ENCODE measurements around the gene PCIF1.
A peak's percentile ranks its signal among the peaks of the same experiment; 100 is the strongest.

The PCIF1 gene

GRCh38 chr20:45946149-45946970 lies 11.9 kb downstream of the PCIF1 start:
- peak overlapping the region; percentile 42 for H3K4me3 ChIP-seq (ENCODE audit: low read depth, low read length)
- TF ChIP-seq CTCF (IDR thresholded peaks at IDR 0.05; ENCODE audit: low read depth, low read length) (no peak), MYC (IDR thresholded peaks at IDR 0.05; ENCODE audit: low read depth, low read length) (peak; percentile 99), POLR2A (IDR thresholded peaks at IDR 0.05; ENCODE audit: extremely low read depth, insufficient read length) (peak; percentile 7)
- TF ChIP-seq, protein P1, sequence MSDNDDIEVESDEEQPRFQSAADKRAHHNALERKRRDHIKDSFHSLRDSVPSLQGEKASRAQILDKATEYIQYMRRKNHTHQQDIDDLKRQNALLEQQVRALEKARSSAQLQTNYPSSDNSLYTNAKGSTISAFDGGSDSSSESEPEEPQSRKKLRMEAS (IDR thresholded peaks at IDR 0.05; ENCODE audit: low read depth, low read length) = peak; percentile 100
- peak; percentile 96 for DNase-seq (ENCODE audit: low read depth)

GRCh38 chr20:45947110-45947866 lies 12.8 kb downstream of the PCIF1 start:
- no peak for TF ChIP-seq POLR2A (IDR thresholded peaks at IDR 0.05; ENCODE audit: extremely low read depth, insufficient read length)
- TF ChIP-seq, protein P1 (IDR thresholded peaks at IDR 0.05; ENCODE audit: low read depth, low read length) = no peak
- no peak overlapping the region for H3K4me3 ChIP-seq (ENCODE audit: low read depth, low read length)
- DNase-seq (ENCODE audit: low read depth) = no peak

DNA sequence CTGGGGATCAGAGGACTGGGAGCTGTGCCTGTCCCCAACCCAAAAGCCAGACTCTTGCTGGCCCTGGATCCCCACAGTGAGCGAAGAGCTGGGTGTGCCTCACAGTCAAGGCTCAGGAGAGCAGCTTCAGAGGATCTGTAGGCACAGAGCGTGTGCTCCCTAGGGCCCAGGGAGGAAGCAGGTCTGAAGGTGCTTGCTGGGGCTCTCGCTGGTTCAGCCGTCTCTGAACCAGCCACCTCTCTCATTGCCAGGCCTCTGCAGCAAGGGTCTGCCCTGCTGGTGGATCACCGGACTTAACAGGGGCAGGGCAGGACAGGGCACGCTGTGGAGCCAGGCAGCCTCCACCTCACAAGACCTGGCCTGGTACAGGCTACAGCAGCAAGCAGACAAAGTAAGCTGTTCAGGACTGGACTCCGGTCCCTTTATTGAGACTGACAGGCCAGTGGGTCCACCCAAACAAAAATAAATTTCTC lies 13.8 kb downstream of the PCIF1 start:
- no peak for DNase-seq (ENCODE audit: low read depth)
- H3K4me3 ChIP-seq (ENCODE audit: low read depth, low read length) = no peak overlapping the region
- TF ChIP-seq, protein P1 (IDR thresholded peaks at IDR 0.05; ENCODE audit: low read depth, low read length) = no peak
- TF ChIP-seq MYC (IDR thresholded peaks at IDR 0.05; ENCODE audit: low read depth, low read length) (no peak), CTCF (IDR thresholded peaks at IDR 0.05; ENCODE audit: low read depth, low read length) (no peak), POLR2A (IDR thresholded peaks at IDR 0.05; ENCODE audit: extremely low read depth, insufficient read length) (no peak)

- TF ChIP-seq, protein P1 (IDR thresholded peaks at IDR 0.05; ENCODE audit: low read depth, low read length) = no peak
- TF ChIP-seq MYC (IDR thresholded peaks at IDR 0.05; ENCODE audit: low read depth, low read length) (no peak), POLR2A (IDR thresholded peaks at IDR 0.05; ENCODE audit: extremely low read depth, insufficient read length) (no peak), CTCF (IDR thresholded peaks at IDR 0.05; ENCODE audit: low read depth, low read length) (no peak)
- no peak overlapping the region for H3K4me3 ChIP-seq (ENCODE audit: low read depth, low read length)
- no peak for DNase-seq (ENCODE audit: low read depth)
Measured at GRCh38 chr20:45948742-45949541, 14.5 kb downstream of the PCIF1 start.

GRCh38 chr20:45949542-45950329 lies 15.3 kb downstream of the PCIF1 start:
- H3K4me3 ChIP-seq (ENCODE audit: low read depth, low read length) = no peak overlapping the region
- no peak for DNase-seq (ENCODE audit: low read depth)
- TF ChIP-seq MYC (IDR thresholded peaks at IDR 0.05; ENCODE audit: low read depth, low read length) = no peak
- TF ChIP-seq, protein P1 (IDR thresholded peaks at IDR 0.05; ENCODE audit: low read depth, low read length) = no peak
- no peak for TF ChIP-seq POLR2A (IDR thresholded peaks at IDR 0.05; ENCODE audit: extremely low read depth, insufficient read length)
- no peak for TF ChIP-seq CTCF (IDR thresholded peaks at IDR 0.05; ENCODE audit: low read depth, low read length)

Data from NB4 (cell line).